Mucosa of stomach (tissue), 1 donor: ENCODE measurements around the gene SLFNL1.

Experiments
- H3K27me3 ChIP-seq: one replicate; pipeline ENCODE4 v1.7.0; 2013; ENCODE audit warnings: mild to moderate bottlenecking, low read length; ENCODE audit not compliant: control insufficient read depth, insufficient read depth
- H3K36me3 ChIP-seq: one replicate; pipeline ENCODE4 v1.7.0; 2013; ENCODE audit warnings: low read length; ENCODE audit not compliant: control insufficient read depth, insufficient read depth
- H3K4me1 ChIP-seq: one replicate; pipeline ENCODE4 v1.7.0; 2013; ENCODE audit warnings: mild to moderate bottlenecking, low read length; ENCODE audit not compliant: control insufficient read depth, insufficient read depth
- H3K4me3 ChIP-seq: one replicate; pipeline ENCODE4 v1.7.0; 2013; ENCODE audit warnings: low read length
- H3K9ac ChIP-seq: one replicate; pipeline ENCODE4 v1.7.0; 2013; ENCODE audit warnings: mild to moderate bottlenecking, low read length, moderate library complexity
- H3K9me3 ChIP-seq: one replicate; pipeline ENCODE4 v1.7.0; 2013; ENCODE audit warnings: mild to moderate bottlenecking, low read length, moderate library complexity; ENCODE audit not compliant: control insufficient read depth
- donor health status: Pancreatic carcinoma.

The SLFNL1 gene

DNA sequence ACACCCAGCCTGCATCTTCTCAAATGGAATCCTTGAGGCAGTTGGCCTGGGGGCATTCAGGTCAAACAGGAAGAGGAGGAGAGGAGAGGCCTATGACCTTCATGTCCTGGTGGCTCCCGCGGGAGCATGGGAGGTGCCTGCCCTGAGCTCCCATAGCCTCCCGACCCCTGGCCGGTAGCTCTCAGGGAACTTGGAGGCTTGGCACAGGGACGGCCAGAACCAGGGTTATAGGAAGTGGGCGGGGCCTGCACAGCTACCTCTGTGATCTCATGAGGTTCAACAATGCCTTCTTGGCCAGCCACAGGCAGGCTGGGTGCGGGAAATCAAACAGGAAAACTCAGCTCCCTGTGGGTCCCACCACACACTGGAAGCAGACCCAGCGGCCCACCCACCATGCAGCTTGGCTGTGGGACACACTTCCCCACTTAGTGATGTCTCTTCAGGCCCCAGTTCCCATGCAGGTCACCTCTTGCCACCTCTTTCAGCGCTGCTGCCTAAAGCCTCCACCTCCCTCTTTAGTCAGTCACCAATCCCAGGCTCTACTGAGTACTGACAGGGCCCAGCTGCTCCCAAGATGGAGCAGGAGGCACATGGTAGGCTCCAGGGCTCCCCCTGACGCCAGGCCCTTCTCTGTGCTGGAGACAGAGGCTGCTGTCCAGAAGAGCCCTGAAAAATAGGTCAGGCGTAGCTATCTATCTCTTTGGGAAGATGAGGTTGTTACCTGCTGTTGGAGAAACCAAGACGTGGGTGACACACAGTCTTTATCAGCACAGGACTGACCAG, at the start of gene SLFNL1:
TSS of gene SLFNL1 (minus strand) at position 200 of the 783 bp plus-strand sequence. CDS start 1,065 bp downstream, outside the sequence.
- Histone ChIP-seq H3K9ac (no peak within 1 kb of the TSS), H3K9me3 (no peaks in the 10 kb centered on the region), H3K27me3 (no peaks in the 10 kb centered on the region), H3K4me1 (peaks cover 17% of the 10 kb centered on the region), H3K4me3 (no peak within 1 kb of the TSS), H3K36me3 (no peaks in the 10 kb centered on the region)

DNA sequence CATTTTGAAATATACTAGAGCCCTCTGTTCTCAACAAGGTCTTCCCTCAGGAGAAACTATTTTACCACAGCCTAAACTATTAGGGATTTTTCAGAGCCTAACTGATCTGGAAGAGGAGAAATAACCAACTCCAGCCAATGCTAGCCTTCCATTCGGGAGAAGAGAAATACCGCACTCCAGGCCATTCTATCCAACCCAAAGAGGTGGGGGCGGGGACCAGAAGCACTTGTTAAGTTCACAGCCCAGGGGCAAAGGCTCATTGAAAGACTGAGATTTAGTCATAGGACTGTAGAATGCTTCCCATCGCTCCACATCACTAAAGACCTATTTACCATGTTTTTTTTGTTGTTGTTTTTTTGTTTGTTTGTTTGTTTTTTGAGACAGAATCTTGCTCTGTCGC, 35.4 kb upstream of the SLFNL1 start:
- no peaks in the 10 kb centered on the region for H3K9me3 ChIP-seq
- no peaks in the 10 kb centered on the region for H3K36me3 ChIP-seq
- no peaks in the 10 kb centered on the region for H3K4me1 ChIP-seq
- H3K4me3 ChIP-seq: no peak overlapping the region
- H3K27me3 ChIP-seq: no peaks in the 10 kb centered on the region
- H3K9ac ChIP-seq: no peak overlapping the region

DNA sequence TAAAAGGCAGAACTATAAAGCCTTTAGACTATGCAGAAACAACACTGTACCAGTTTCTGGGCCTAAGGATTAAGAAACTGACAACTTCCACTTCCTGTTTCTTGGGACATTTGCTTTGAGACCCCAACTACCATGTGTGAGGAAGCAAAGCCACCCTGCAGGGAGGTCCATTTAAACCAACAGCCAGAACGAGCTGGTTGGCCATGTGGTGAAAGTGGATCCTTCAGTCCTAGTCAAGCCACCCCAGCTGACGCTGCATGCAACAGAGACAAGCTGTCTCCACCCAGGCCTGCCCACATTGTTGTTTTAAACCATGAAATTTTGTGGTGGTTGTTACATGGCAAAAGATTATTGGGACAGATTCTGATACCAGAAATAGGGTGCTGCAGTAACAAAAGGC, 31.8 kb upstream of the SLFNL1 start:
- H3K36me3 ChIP-seq: no peaks in the 10 kb centered on the region

DNA sequence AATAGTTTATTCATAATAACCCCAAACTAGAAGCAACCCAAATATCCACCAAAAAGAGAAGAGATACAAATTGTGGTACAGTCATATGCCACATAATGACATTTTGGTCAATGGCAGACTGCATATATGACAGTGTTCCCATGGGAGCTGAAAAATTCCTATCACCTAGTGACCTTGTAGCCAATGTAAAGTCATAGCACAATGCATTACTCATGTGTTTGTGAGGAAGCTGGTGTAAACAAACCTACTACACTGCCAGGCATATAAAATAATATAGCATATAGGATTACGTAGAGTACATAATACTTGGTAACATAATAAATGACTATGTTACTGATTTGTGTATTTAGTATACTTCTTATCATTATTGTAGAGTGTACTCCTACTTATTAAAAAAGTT, 29.5 kb upstream of the SLFNL1 start:
- peaks cover 12% of the 10 kb centered on the region for H3K4me1 ChIP-seq
- no peaks in the 10 kb centered on the region for H3K27me3 ChIP-seq
- H3K4me3 ChIP-seq: no peak overlapping the region
- no peaks in the 10 kb centered on the region for H3K36me3 ChIP-seq
- H3K9me3 ChIP-seq: no peaks in the 10 kb centered on the region
- no peak overlapping the region for H3K9ac ChIP-seq

More for the DNA sequence above, 31.8 kb upstream of the SLFNL1 start:
- no peak overlapping the region for H3K9ac ChIP-seq
- H3K4me3 ChIP-seq: no peak overlapping the region
- H3K27me3 ChIP-seq: no peaks in the 10 kb centered on the region
- H3K4me1 ChIP-seq: no peaks in the 10 kb centered on the region
- H3K9me3 ChIP-seq: no peaks in the 10 kb centered on the region

DNA sequence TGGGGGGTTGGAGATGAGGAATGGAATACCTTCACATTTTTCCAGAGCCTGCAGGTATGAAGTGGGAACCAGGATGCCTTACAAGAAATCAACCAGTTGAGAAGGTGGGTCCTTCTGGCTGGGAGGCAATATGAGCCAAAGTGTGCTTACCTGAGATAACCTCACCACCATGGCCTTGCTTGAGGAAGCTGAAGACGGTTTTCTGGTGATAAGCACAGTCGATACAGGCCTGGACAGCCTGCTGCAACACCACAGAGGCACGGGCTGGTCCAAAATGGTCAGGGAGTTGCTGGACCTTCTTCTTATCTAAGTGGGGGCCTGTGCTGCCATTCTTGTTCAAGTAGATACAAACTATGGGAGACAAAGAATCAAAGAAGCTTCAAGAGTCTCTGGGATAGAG, 27.0 kb upstream of the SLFNL1 start:
- Histone ChIP-seq H3K9me3 (no peaks in the 10 kb centered on the region), H3K27me3 (no peaks in the 10 kb centered on the region), H3K4me1 (peaks cover 31% of the 10 kb centered on the region), H3K4me3 (no peak overlapping the region), H3K9ac (no peak overlapping the region), H3K36me3 (no peaks in the 10 kb centered on the region)

DNA sequence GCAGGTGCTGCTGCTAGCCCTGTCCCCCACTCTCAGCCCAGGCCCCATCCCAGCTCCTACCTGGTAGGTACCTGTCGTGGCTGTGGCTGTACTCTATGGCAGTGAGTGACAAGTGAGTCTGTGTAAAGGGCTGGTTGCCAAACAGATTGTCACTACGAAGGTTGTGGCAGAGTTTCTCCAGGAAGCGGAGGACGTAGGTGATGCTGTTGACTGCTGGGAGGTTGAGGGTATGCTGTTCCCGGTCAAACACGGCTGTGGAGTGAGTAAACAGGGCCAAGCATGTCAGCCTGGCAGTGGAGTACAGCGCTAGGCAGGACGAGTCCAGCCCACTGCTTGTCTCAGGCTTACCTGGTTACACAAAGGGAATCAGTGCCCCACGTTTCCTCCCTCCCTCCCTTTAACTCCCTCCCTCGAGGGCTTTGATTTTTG, 24.8 kb upstream of the SLFNL1 start:
- H3K27me3 ChIP-seq: no peaks in the 10 kb centered on the region
- peaks cover 31% of the 10 kb centered on the region for H3K4me1 ChIP-seq
- peak overlapping the region; percentile 26 for H3K9ac ChIP-seq
- no peaks in the 10 kb centered on the region for H3K9me3 ChIP-seq
- no peaks in the 10 kb centered on the region for H3K36me3 ChIP-seq
- H3K4me3 ChIP-seq: no peak overlapping the region

DNA sequence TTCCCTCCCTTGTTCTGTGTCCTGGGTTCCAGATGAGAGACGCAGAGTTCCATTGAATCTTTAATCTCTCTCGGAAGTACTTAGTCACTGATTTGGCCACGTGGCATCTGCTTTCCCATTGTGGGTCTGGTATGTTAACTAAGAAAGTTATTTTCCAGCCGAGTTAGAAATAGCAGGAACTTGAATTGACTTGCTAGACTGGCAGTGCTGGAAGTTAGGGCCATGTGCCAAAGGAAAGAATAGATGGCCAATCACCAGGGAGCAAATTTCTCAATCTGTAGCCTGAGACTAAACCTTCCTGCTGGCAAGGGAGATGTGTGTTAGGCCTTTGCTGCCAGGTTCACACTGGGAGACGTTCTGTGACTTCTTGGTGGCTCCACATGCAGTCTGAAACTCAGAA, 24.2 kb upstream of the SLFNL1 start:
- H3K4me1 ChIP-seq: peaks cover 31% of the 10 kb centered on the region
- no peaks in the 10 kb centered on the region for H3K9me3 ChIP-seq
- H3K4me3 ChIP-seq: no peak overlapping the region
- H3K9ac ChIP-seq: peak overlapping the region; percentile 26
- no peaks in the 10 kb centered on the region for H3K36me3 ChIP-seq
- no peaks in the 10 kb centered on the region for H3K27me3 ChIP-seq

DNA sequence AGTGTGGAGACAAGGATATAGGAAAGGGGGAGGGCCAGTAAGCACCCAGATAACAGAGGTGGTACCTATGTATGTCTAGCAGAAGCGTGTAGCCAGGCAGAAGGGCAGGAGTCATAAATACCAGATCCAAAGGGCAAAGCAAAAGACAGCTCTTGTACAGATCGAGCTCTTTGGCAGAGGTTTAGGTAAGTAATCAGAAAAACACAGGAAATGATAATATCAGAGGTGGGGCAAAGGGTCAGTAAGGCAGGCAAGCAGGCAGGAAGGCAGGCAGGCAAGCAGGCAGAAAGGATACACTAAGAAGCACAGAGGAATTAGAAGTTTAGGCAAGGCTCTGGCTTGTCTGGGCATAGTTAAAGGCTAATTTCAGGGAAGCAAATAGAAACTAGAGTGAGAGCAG, 22.7 kb upstream of the SLFNL1 start:
- H3K36me3 ChIP-seq: no peaks in the 10 kb centered on the region
- no peak overlapping the region for H3K4me3 ChIP-seq
- peak overlapping the region; percentile 36 for H3K9ac ChIP-seq
- H3K4me1 ChIP-seq: peaks cover 31% of the 10 kb centered on the region
- no peaks in the 10 kb centered on the region for H3K9me3 ChIP-seq
- H3K27me3 ChIP-seq: no peaks in the 10 kb centered on the region

DNA sequence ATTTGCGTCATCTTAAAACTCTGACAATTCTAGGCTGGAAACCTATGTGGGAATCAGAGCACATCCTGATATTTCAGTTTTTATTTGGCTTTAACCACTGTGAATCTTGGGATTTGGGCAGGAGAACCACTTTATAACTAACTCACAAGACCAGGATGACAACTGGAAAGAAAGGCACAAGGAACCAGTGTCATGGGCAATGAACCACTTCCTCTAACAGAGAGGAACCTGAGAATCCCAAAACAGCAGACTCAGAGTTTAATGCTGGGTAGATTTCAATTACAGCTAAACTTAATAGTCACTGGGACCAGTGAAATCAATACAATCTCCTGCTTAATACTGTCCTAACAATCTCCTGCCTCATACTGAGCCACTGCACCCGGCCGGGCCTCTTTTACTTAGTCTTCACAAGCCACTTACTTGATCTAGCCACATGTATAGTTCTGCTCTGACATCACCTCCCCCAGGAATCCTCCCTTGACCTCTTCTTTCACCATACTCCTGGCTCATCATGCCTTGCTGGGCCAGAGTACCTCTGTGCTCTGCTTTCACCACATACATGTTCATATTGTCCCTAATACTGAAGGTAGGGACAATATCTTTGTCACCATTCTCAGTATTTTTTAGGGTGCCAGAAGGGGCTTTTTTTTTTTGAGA, 20.2 kb upstream of the SLFNL1 start:
- no peaks in the 10 kb centered on the region for H3K9me3 ChIP-seq
- no peak overlapping the region for H3K4me3 ChIP-seq
- H3K9ac ChIP-seq: no peak overlapping the region
- no peaks in the 10 kb centered on the region for H3K36me3 ChIP-seq
- H3K27me3 ChIP-seq: no peaks in the 10 kb centered on the region
- peaks cover 26% of the 10 kb centered on the region for H3K4me1 ChIP-seq

DNA sequence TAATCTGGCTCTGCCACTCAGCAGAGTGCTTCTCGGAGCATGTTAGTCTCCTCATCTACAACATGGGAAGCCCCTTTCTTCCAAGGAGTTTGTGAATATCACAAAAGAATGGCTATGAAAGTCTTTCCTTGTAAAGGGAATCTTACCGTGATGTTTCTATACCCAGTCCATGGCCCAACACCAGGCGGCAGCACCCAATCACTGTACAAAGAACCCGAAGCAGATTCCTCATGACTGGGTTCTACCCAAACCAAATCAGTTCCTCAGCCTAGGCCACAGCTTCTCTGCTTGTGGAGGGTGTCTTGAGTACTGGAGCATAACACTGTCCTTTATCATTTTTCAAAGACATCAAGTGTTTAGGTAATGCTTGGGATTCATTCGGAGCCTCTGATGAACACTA, 16.6 kb upstream of the SLFNL1 start:
- no peaks in the 10 kb centered on the region for H3K36me3 ChIP-seq

DNA sequence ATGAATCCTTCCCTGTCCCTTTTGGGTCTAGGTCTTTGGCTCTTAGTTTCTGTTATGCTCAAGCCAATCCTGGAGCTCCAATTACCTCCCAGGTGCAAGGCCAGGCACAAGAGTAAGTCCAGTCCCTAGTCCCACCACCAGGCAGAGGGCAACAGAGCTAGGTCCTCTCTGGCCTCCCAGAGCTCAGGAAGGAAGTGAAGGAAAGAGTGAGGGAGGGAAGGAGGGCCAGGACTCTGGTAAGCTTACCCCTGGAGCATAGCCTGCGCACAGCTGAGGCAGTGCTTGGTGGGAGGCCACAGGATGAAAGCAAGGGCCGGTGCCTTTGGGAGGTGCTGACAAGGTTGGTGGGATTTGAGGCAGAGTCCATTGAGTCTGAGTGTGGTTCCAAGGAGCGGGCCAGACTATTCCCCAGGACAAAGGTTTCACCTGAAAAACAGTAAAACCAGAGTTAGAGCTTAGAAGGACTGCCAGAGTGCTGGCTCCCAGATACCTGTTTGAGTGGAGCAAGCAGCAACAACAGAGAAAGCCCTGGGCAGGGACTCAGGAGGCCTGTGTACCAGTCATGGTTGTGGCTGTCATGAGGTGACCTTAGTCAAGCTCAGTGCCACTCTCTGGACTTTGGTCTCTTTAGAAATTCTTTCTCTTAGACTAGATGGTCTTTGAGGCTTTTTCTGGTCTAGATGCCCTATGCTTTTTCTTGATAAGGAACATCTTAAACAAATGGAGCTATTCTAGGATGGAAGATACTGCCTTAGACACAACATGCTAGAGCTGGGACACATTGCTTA, 15.8 kb upstream of the SLFNL1 start:
- Histone ChIP-seq H3K4me1 (no peaks in the 10 kb centered on the region), H3K9me3 (no peaks in the 10 kb centered on the region), H3K9ac (no peak overlapping the region), H3K27me3 (no peaks in the 10 kb centered on the region), H3K36me3 (no peaks in the 10 kb centered on the region), H3K4me3 (no peak overlapping the region)

More for the DNA sequence above, 16.6 kb upstream of the SLFNL1 start:
- no peak overlapping the region for H3K9ac ChIP-seq
- H3K4me1 ChIP-seq: no peaks in the 10 kb centered on the region
- H3K9me3 ChIP-seq: no peaks in the 10 kb centered on the region
- no peak overlapping the region for H3K4me3 ChIP-seq
- H3K27me3 ChIP-seq: no peaks in the 10 kb centered on the region

DNA sequence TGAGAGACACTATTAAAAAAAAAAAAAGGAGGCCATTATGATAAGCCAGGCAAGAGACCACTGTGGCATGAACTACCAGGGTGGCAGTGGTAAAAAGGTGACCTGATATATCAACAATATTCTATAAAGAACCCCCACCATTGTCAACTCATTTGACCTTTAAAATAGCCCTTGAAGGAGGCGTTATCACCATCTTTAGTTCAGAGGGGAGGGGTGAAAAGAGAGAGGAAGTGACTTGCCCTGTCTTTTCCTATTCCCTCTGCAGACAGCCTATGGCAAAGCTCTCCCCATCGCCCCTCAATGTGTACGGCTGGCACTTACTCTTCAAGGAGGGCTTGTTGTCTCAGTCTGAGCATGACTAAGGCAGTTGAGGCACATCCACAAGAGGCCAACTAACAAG, 11.7 kb upstream of the SLFNL1 start:
- H3K36me3 ChIP-seq: no peaks in the 10 kb centered on the region
- no peaks in the 10 kb centered on the region for H3K27me3 ChIP-seq
- H3K4me3 ChIP-seq: no peak overlapping the region
- H3K9ac ChIP-seq: no peak overlapping the region
- no peaks in the 10 kb centered on the region for H3K4me1 ChIP-seq
- no peaks in the 10 kb centered on the region for H3K9me3 ChIP-seq
